ES-I3 (cell line): ENCODE results near the gene ANKRD13D.
"Not testable (repeated sequence)": the region's sequence is repeated elsewhere in the genome, so short reads cannot be mapped to it uniquely, and the experiment has no call there.

Experiments
- H3K36me3 ChIP-seq: 2 replicates; pipeline ENCODE4 v1.6.1; 2013; ENCODE audit warnings: mild to moderate bottlenecking, low read length, control low read depth, moderate library complexity; ENCODE audit not compliant: insufficient read depth
- H3K4me1 ChIP-seq: 2 replicates; pipeline ENCODE4 v1.6.1; 2013; ENCODE audit warnings: mild to moderate bottlenecking, control low read depth, low read length; ENCODE audit not compliant: insufficient read depth
- H3K9ac ChIP-seq: 2 replicates; pipeline ENCODE4 v1.6.1; 2013; ENCODE audit warnings: low read depth, mild to moderate bottlenecking, low read length, moderate library complexity
- H3K9me3 ChIP-seq: 2 replicates; pipeline ENCODE4 v1.6.1; 2013; ENCODE audit warnings: mild to moderate bottlenecking, low read length, moderate library complexity; ENCODE audit not compliant: control insufficient read depth, insufficient read depth

ANKRD13D gene

GRCh38 chr11:67255353-67255752, 33.8 kb upstream of the ANKRD13D start:
- Histone ChIP-seq H3K9me3 (no peaks in the 10 kb centered on the region), H3K9ac (no peak overlapping the region), H3K36me3 (peaks cover 28% of the 10 kb centered on the region), H3K4me1 (no peaks in the 10 kb centered on the region)

GRCh38 chr11:67255864-67256263, 33.2 kb upstream of the ANKRD13D start:
- Histone ChIP-seq H3K9ac (no peak overlapping the region), H3K4me1 (no peaks in the 10 kb centered on the region), H3K9me3 (no peaks in the 10 kb centered on the region), H3K36me3 (peaks cover 28% of the 10 kb centered on the region)

GRCh38 chr11:67256477-67257135, 32.5 kb upstream of the ANKRD13D start:
- no peaks in the 10 kb centered on the region for H3K4me1 ChIP-seq
- no peaks in the 10 kb centered on the region for H3K9me3 ChIP-seq
- no peak overlapping the region for H3K9ac ChIP-seq
- H3K36me3 ChIP-seq: peaks cover 28% of the 10 kb centered on the region

- Histone ChIP-seq H3K9me3 (no peaks in the 10 kb centered on the region), H3K4me1 (no peaks in the 10 kb centered on the region), H3K36me3 (peaks cover 4% of the 10 kb centered on the region; the same call in 1 of the 2 replicates), H3K9ac (no peak overlapping the region)
These were observed 28.7 kb upstream of the ANKRD13D start for GRCh38 chr11:67260406-67260805.

GRCh38 chr11:67260885-67261639, 28.0 kb upstream of the ANKRD13D start:
- H3K4me1 ChIP-seq, H3K36me3 ChIP-seq, H3K9me3 ChIP-seq: not testable (repeated sequence)
- peak overlapping the region; percentile 66 for H3K9ac ChIP-seq

- Histone ChIP-seq H3K9me3 (no peaks in the 10 kb centered on the region), H3K36me3 (no peaks in the 10 kb centered on the region), H3K9ac (peak overlapping the region; percentile 66), H3K4me1 (no peaks in the 10 kb centered on the region)
These were observed 27.5 kb upstream of the ANKRD13D start for GRCh38 chr11:67261640-67261945.

- Histone ChIP-seq H3K9me3 (no peaks in the 10 kb centered on the region), H3K36me3 (no peaks in the 10 kb centered on the region), H3K9ac (peak overlapping the region; percentile 66), H3K4me1 (no peaks in the 10 kb centered on the region)
These were observed 27.0 kb upstream of the ANKRD13D start for GRCh38 chr11:67261946-67262681.

GRCh38 chr11:67262731-67263675, 26.1 kb upstream of the ANKRD13D start:
- Histone ChIP-seq H3K9ac (no peak overlapping the region), H3K36me3 (no peaks in the 10 kb centered on the region), H3K9me3 (no peaks in the 10 kb centered on the region), H3K4me1 (no peaks in the 10 kb centered on the region)

GRCh38 chr11:67264260-67264659, 24.8 kb upstream of the ANKRD13D start:
- H3K9ac ChIP-seq: no peak overlapping the region
- no peaks in the 10 kb centered on the region for H3K4me1 ChIP-seq
- no peaks in the 10 kb centered on the region for H3K9me3 ChIP-seq
- no peaks in the 10 kb centered on the region for H3K36me3 ChIP-seq

GRCh38 chr11:67264877-67265632, 24.0 kb upstream of the ANKRD13D start:
- no peaks in the 10 kb centered on the region for H3K9me3 ChIP-seq
- no peaks in the 10 kb centered on the region for H3K36me3 ChIP-seq
- peaks cover 6% of the 10 kb centered on the region for H3K4me1 ChIP-seq
- no peak overlapping the region for H3K9ac ChIP-seq

GRCh38 chr11:67265633-67266448, 23.3 kb upstream of the ANKRD13D start:
- peak overlapping the region; percentile 21; the same call in 1 of the 2 replicates for H3K9ac ChIP-seq

GRCh38 chr11:67266449-67267187, 22.5 kb upstream of the ANKRD13D start, which contains the start of gene GRK2:
TSS of gene GRK2 (plus strand) at chr11:67266473. CDS start at chr11:67266700, 227 bp downstream.
- H3K9me3 ChIP-seq: no peaks in the 10 kb centered on the region
- no peaks in the 10 kb centered on the region for H3K36me3 ChIP-seq
- peaks cover 17% of the 10 kb centered on the region for H3K4me1 ChIP-seq
- H3K9ac ChIP-seq: peak within 1 kb of the TSS; percentile 52

More at GRCh38 chr11:67265633-67266448, 23.3 kb upstream of the ANKRD13D start:
- Histone ChIP-seq H3K4me1 (peaks cover 10% of the 10 kb centered on the region), H3K9me3 (no peaks in the 10 kb centered on the region), H3K36me3 (no peaks in the 10 kb centered on the region)
